GM12878 (cell line): ENCODE measurements around the gene UBLCP1. TPM values are rescaled to one million over a fixed set of nuclear protein-coding genes. Genes with fewer than 3 reads are reported as not detected.

ENCODE experiments used
- BRCA1 ChIP-seq: IDR thresholded peaks from 2 replicates; pipeline ENCODE4 v1.6.1; 2011; ENCODE audit warnings: low read depth, low read length, improper control_type of control experiment
- ELK1 ChIP-seq: IDR thresholded peaks from 2 replicates; pipeline ENCODE4 v1.6.1; 2012; ENCODE audit warnings: low read depth, low read length, improper control_type of control experiment
- IRF5 ChIP-seq: fragments of 450-650 bp; IDR thresholded peaks from 2 replicates; pipeline ENCODE4 v1.6.1; 2017; ENCODE audit warnings: borderline replicate concordance
- JUND ChIP-seq: IDR thresholded peaks from 2 replicates; pipeline ENCODE4 v1.6.1; 2012; ENCODE audit warnings: low read depth, mild to moderate bottlenecking, low read length, improper control_type of control experiment, moderate library complexity
- KLF5 ChIP-seq: fragments of 450-650 bp; IDR thresholded peaks from 2 replicates; pipeline ENCODE4 v1.6.1; 2014; ENCODE audit warnings: mild to moderate bottlenecking; ENCODE audit not compliant: partially characterized antibody
- NFIC ChIP-seq: IDR thresholded peaks from 2 replicates; pipeline ENCODE4 v1.6.1; 2012; ENCODE audit warnings: low read depth, mild to moderate bottlenecking, inconsistent platforms, low read length, moderate library complexity
- RBBP5 ChIP-seq: fragments of 200-600 bp; sonication (generic); conservative IDR thresholded peaks from 2 replicates; pipeline ENCODE4 v1.6.1; 2016
- SMAD1 ChIP-seq: fragments of 450-650 bp; IDR thresholded peaks from 2 replicates; pipeline ENCODE4 v1.6.1; 2018; ENCODE audit warnings: mild to moderate bottlenecking, low read depth; ENCODE audit not compliant: partially characterized antibody
- TBL1XR1 ChIP-seq: IDR thresholded peaks from 2 replicates; pipeline ENCODE4 v1.6.1; 2012; ENCODE audit warnings: low read depth, low read length, improper control_type of control experiment
- TCF12 ChIP-seq: IDR thresholded peaks from 2 replicates; pipeline ENCODE4 v1.6.1; 2011; ENCODE audit warnings: low read depth, mild to moderate bottlenecking, low read length
- polyA plus RNA-seq, 11 experiments: library from polyadenylated mRNA; depleted of rRNA in 4 of 11; unstranded in 6 of 11; stranded (reverse) in 5 of 11; fragments of >200 nt; fragmentation: Nextera tagmentation in 4 of 11; fragmentation: Illumina TruSeq in 1 of 11; extraction: Ambion mirVana in 4 of 11; extraction: Trizol in 1 of 11; gene quantifications; 1 replicate in 1 of 11; 2 replicates in 10 of 11; pipeline versions ENCODE4 v1.2.1 to v1.2.3, GENCODE V29; 2011 to 2016; ENCODE audit warnings: inconsistent platforms in 2 of 11, missing spikeins in 2 of 11, low read depth in 1 of 11
- total RNA-seq, 4 experiments: library from RNA; depleted of rRNA in 3 of 4; stranded (reverse); fragments of >200 nt in 3 of 4; fragmentation: Illumina TruSeq in 1 of 4; extraction: Trizol in 1 of 4; gene quantifications; 2 replicates each; pipeline versions ENCODE4 v1.2.1 to v1.2.3, GENCODE V29; 2013 to 2021
- TF ChIP-seq, protein P1 (sequence below): fragments of 450-650 bp; conservative IDR thresholded peaks from 2 replicates; pipeline ENCODE4 v1.6.1; 2017; ENCODE audit warnings: mild to moderate bottlenecking, moderate library complexity
- TF ChIP-seq, protein P2 (sequence below): fragments of 450-650 bp; formaldehyde crosslinking; IDR thresholded peaks from 2 replicates; pipeline ENCODE4 v1.5.0; 2022; ENCODE audit warnings: mild to moderate bottlenecking, missing genetic modification characterization

The UBLCP1 gene
- total and polyA plus RNA-seq, 10 of the 15 experiments (the other 5 are each of a cell fraction or from before 2014, with no cell fraction given) = 18.8 to 44.2 (median 32.1) TPM

- TF ChIP-seq, protein P1, sequence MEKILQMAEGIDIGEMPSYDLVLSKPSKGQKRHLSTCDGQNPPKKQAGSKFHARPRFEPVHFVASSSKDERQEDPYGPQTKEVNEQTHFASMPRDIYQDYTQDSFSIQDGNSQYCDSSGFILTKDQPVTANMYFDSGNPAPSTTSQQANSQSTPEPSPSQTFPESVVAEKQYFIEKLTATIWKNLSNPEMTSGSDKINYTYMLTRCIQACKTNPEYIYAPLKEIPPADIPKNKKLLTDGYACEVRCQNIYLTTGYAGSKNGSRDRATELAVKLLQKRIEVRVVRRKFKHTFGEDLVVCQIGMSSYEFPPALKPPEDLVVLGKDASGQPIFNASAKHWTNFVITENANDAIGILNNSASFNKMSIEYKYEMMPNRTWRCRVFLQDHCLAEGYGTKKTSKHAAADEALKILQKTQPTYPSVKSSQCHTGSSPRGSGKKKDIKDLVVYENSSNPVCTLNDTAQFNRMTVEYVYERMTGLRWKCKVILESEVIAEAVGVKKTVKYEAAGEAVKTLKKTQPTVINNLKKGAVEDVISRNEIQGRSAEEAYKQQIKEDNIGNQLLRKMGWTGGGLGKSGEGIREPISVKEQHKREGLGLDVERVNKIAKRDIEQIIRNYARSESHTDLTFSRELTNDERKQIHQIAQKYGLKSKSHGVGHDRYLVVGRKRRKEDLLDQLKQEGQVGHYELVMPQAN = no peak
- TF ChIP-seq TCF12 = no peak
- TF ChIP-seq JUND = no peak
- no peak for TF ChIP-seq ELK1
- TF ChIP-seq, protein P2, sequence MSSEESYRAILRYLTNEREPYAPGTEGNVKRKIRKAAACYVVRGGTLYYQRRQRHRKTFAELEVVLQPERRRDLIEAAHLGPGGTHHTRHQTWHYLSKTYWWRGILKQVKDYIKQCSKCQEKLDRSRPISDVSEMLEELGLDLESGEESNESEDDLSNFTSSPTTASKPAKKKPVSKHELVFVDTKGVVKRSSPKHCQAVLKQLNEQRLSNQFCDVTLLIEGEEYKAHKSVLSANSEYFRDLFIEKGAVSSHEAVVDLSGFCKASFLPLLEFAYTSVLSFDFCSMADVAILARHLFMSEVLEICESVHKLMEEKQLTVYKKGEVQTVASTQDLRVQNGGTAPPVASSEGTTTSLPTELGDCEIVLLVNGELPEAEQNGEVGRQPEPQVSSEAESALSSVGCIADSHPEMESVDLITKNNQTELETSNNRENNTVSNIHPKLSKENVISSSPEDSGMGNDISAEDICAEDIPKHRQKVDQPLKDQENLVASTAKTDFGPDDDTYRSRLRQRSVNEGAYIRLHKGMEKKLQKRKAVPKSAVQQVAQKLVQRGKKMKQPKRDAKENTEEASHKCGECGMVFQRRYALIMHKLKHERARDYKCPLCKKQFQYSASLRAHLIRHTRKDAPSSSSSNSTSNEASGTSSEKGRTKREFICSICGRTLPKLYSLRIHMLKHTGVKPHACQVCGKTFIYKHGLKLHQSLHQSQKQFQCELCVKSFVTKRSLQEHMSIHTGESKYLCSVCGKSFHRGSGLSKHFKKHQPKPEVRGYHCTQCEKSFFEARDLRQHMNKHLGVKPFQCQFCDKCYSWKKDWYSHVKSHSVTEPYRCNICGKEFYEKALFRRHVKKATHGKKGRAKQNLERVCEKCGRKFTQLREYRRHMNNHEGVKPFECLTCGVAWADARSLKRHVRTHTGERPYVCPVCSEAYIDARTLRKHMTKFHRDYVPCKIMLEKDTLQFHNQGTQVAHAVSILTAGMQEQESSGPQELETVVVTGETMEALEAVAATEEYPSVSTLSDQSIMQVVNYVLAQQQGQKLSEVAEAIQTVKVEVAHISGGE (CRISPR knock-in tag) = no peak
- TF ChIP-seq KLF5 = no peak
- no peak for TF ChIP-seq RBBP5
- TF ChIP-seq NFIC = no peak
- TF ChIP-seq SMAD1 = no peak
- no peak for TF ChIP-seq BRCA1
- TF ChIP-seq TBL1XR1 = no peak
- TF ChIP-seq IRF5 = no peak
These were observed 48.4 kb upstream of the UBLCP1 start (continued) for GRCh38 chr5:159214486-159215271.
